SK-N-SH (cell line): ENCODE data around the gene SCNN1B. TPM values are rescaled to one million over a fixed set of nuclear protein-coding genes. Genes with fewer than 3 reads are reported as not detected.

Experiments used
- CTCF ChIA-PET: fragments of 300-600, 350-600 bp; formaldehyde crosslinking; extraction: SDS; loops from one replicate; lab custom pipeline; 2021; lab: Yijun Ruan, JAX
- POLR2A ChIA-PET: fragments of 350-600 bp; sonication (Branson Sonifier 250); formaldehyde crosslinking; extraction: SDS; loops from one replicate; lab custom pipeline; 2020; ENCODE audit warnings: antibody characterized with exemption, inconsistent platforms; lab: Yijun Ruan, JAX
- DNase-seq: peaks from one replicate; pipeline ENCODE4 v3.0.0; 2012
- H2AFZ ChIP-seq: fragments of 200-600 bp; sonication (generic); 2 replicates; pipeline ENCODE4 v1.8.1; 2016; ENCODE audit warnings: antibody characterized with exemption, mild to moderate bottlenecking, low read depth
- H3F3A ChIP-seq: fragments of 200-600 bp; sonication (generic); replicated peaks from 2 replicates; pipeline ENCODE3; 2016; ENCODE audit warnings: antibody characterized with exemption, mild to moderate bottlenecking; ENCODE audit not compliant: insufficient read depth
- H3K27ac ChIP-seq, 2 experiments: fragments of 200-500 bp in 1 of 2; fragments of 200-600 bp in 1 of 2; sonication (Bioruptor generic) in 1 of 2; sonication (generic), shearing (Covaris generic) in 1 of 2; 2 replicates each; pipeline versions ENCODE4 v1.5.1 to v1.6.1; 2014 to 2016; ENCODE audit warnings: low read depth in 2 of 2, inconsistent platforms in 1 of 2, low read length in 1 of 2, mild to moderate bottlenecking in 1 of 2, mixed read lengths in 1 of 2
- H3K27me3 ChIP-seq: fragments of 200-600 bp; sonication (generic), shearing (Covaris generic); 2 replicates; pipeline ENCODE4 v1.6.1; 2016; ENCODE audit warnings: mixed run types; ENCODE audit not compliant: insufficient read depth
- H3K36me3 ChIP-seq, 2 experiments: fragments of 200-500 bp in 1 of 2; fragments of 200-600 bp in 1 of 2; sonication (Bioruptor generic) in 1 of 2; sonication (generic) in 1 of 2; replicated peaks in 1 of 2; 2 replicates each; pipeline versions ENCODE3 to v1.5.1; 2014 to 2016; ENCODE audit warnings: low read length in 1 of 2, mild to moderate bottlenecking in 1 of 2; ENCODE audit not compliant: insufficient read depth in 2 of 2, control insufficient read depth in 1 of 2
- H3K4me1 ChIP-seq, 2 experiments: fragments of 200-500 bp in 1 of 2; fragments of 200-600 bp in 1 of 2; sonication (Bioruptor generic) in 1 of 2; sonication (generic), shearing (Covaris generic) in 1 of 2; 2 replicates each; pipeline versions ENCODE4 v1.5.1 to v1.6.1; 2014 to 2016; ENCODE audit warnings: low read depth in 1 of 2, low read length in 1 of 2, mixed run types in 1 of 2; ENCODE audit not compliant: insufficient read depth in 2 of 2, control insufficient read depth in 1 of 2
- H3K4me2 ChIP-seq: fragments of 200-600 bp; sonication (generic), shearing (Covaris generic); 2 replicates; pipeline ENCODE4 v1.6.1; 2017; ENCODE audit warnings: mixed run types
- H3K4me3 ChIP-seq, 2 experiments: fragments of 200-500 bp in 1 of 2; fragments of 200-600 bp in 1 of 2; sonication (Bioruptor generic) in 1 of 2; sonication (generic), shearing (Covaris generic) in 1 of 2; 2 replicates each; pipeline versions ENCODE4 v1.5.1 to v1.8.1; 2014 to 2016; ENCODE audit warnings: low read depth in 2 of 2, inconsistent platforms in 1 of 2, low read length in 1 of 2, mild to moderate bottlenecking in 1 of 2, mixed read lengths in 1 of 2, moderate library complexity in 1 of 2
- H3K79me2 ChIP-seq: fragments of 200-600 bp; sonication (generic); 2 replicates; pipeline ENCODE4 v1.8.1; 2017; ENCODE audit warnings: mild to moderate bottlenecking; ENCODE audit not compliant: insufficient read depth
- H3K9ac ChIP-seq: fragments of 200-600 bp; sonication (generic); 2 replicates; pipeline ENCODE4 v1.6.1; 2017; ENCODE audit warnings: mixed run types
- H3K9me2 ChIP-seq: fragments of 200-600 bp; sonication (generic); 2 replicates; pipeline ENCODE4 v1.6.1; 2017; ENCODE audit warnings: mixed run types
- H3K9me3 ChIP-seq: fragments of 200-600 bp; sonication (generic); 2 replicates; pipeline ENCODE4 v1.6.1; 2017; ENCODE audit warnings: mixed run types, mild to moderate bottlenecking, moderate library complexity
- H4K20me1 ChIP-seq: fragments of 200-600 bp; sonication (generic); 2 replicates; pipeline ENCODE4 v1.6.1; 2017; ENCODE audit warnings: mild to moderate bottlenecking, mixed run types; ENCODE audit not compliant: insufficient read depth
- EP300 ChIP-seq, 2 experiments: IDR thresholded peaks; 2 replicates each; pipeline versions ENCODE4 v1.4.0 to v1.6.1; 2012; ENCODE audit warnings: borderline replicate concordance in 1 of 2, low read depth in 1 of 2, low read length in 1 of 2
- FOXJ3 ChIP-seq: sonication (generic); formaldehyde crosslinking; IDR thresholded peaks from 2 replicates; pipeline ENCODE4 v1.5.1; 2020; ENCODE audit warnings: mild to moderate bottlenecking, missing genetic modification reagents
- GABPA ChIP-seq: IDR thresholded peaks from 2 replicates; pipeline ENCODE4 v1.4.0; 2012; ENCODE audit warnings: low read depth, mild to moderate bottlenecking
- GATA2 ChIP-seq: sonication (generic); formaldehyde crosslinking; IDR thresholded peaks from 2 replicates; pipeline ENCODE4 v1.5.0; 2020; ENCODE audit warnings: mild to moderate bottlenecking, missing genetic modification reagents
- MXI1 ChIP-seq: IDR thresholded peaks from 2 replicates; pipeline ENCODE4 v1.6.1; 2012; ENCODE audit warnings: mild to moderate bottlenecking, low read depth, low read length, improper control_type of control experiment
- NFIC ChIP-seq: IDR thresholded peaks from 2 replicates; pipeline ENCODE4 v1.4.0; 2012; ENCODE audit warnings: borderline replicate concordance
- NRF1 ChIP-seq: IDR thresholded peaks from 2 replicates; pipeline ENCODE4 v1.6.1; 2012; ENCODE audit warnings: low read depth, mild to moderate bottlenecking, low read length
- POLR2AphosphoS5 ChIP-seq: IDR thresholded peaks from 2 replicates; pipeline ENCODE4 v1.6.1; 2012; ENCODE audit warnings: low read depth, low read length
- RAD21 ChIP-seq: IDR thresholded peaks from 2 replicates; pipeline ENCODE4 v1.6.1; 2012; ENCODE audit warnings: mild to moderate bottlenecking, low read length
- RCOR1 ChIP-seq: fragments of 150-350 bp; IDR thresholded peaks from 2 replicates; pipeline ENCODE4 v1.6.1; 2017; ENCODE audit warnings: antibody characterized with exemption, low read length
- RFX5 ChIP-seq: IDR thresholded peaks from 2 replicates; pipeline ENCODE4 v1.6.1; 2012; ENCODE audit warnings: mild to moderate bottlenecking, improper control_type of control experiment, low read length
- RXRA ChIP-seq: IDR thresholded peaks from 2 replicates; pipeline ENCODE4 v1.4.0; 2012; ENCODE audit warnings: low read depth, mild to moderate bottlenecking, borderline replicate concordance
- SIN3A ChIP-seq: IDR thresholded peaks from 2 replicates; pipeline ENCODE4 v1.6.1; 2012; ENCODE audit warnings: low read depth, mild to moderate bottlenecking, low read length, moderate library complexity, borderline replicate concordance
- SMC3 ChIP-seq: IDR thresholded peaks from 2 replicates; pipeline ENCODE4 v1.6.1; 2012; ENCODE audit warnings: low read depth, low read length, improper control_type of control experiment
- WGBS: methylation state at CpG from one replicate; pipeline ENCODE4 v1.1.6; 2017; ENCODE audit warnings: low lambda C conversion rate; 5-methylcytosine and 5-hydroxymethylcytosine counted together
- polyA plus RNA-seq, 3 experiments: library from polyadenylated mRNA; depleted of rRNA; stranded (reverse); fragments of >200 nt; gene quantifications; 2 replicates each; pipeline ENCODE4 v1.2.3, GENCODE V29; 2012
- TF ChIP-seq, protein P1 (sequence below): IDR thresholded peaks from 2 replicates; pipeline ENCODE4 v1.4.0; 2012; ENCODE audit warnings: low read depth, borderline replicate concordance
- TF ChIP-seq, protein P2 (sequence below): fragments of 150-350 bp; IDR thresholded peaks from 2 replicates; pipeline ENCODE4 v1.6.1; 2016; ENCODE audit warnings: mild to moderate bottlenecking, low read depth, low read length
- TF ChIP-seq, protein P3 (sequence below): IDR thresholded peaks from 2 replicates; pipeline ENCODE4 v1.4.0; 2012; ENCODE audit warnings: low read depth
- TF ChIP-seq, protein P4 (sequence below): IDR thresholded peaks from 2 replicates; pipeline ENCODE4 v1.4.0; 2012; ENCODE audit warnings: low read depth, borderline replicate concordance
- TF ChIP-seq, protein P5 (sequence below): fragments of 150-350 bp; IDR thresholded peaks from 2 replicates; pipeline ENCODE4 v1.6.1; 2017; ENCODE audit warnings: antibody characterized with exemption, low read length, low read depth, borderline replicate concordance
- TF ChIP-seq, protein P6 (sequence below): IDR thresholded peaks from 2 replicates; pipeline ENCODE4 v1.6.1; 2012; ENCODE audit warnings: mild to moderate bottlenecking, low read depth, low read length, moderate library complexity

The SCNN1B gene
- polyA plus RNA-seq, 1 of the 3 experiments (the other 2 are of a cell fraction) = not detected

DNA sequence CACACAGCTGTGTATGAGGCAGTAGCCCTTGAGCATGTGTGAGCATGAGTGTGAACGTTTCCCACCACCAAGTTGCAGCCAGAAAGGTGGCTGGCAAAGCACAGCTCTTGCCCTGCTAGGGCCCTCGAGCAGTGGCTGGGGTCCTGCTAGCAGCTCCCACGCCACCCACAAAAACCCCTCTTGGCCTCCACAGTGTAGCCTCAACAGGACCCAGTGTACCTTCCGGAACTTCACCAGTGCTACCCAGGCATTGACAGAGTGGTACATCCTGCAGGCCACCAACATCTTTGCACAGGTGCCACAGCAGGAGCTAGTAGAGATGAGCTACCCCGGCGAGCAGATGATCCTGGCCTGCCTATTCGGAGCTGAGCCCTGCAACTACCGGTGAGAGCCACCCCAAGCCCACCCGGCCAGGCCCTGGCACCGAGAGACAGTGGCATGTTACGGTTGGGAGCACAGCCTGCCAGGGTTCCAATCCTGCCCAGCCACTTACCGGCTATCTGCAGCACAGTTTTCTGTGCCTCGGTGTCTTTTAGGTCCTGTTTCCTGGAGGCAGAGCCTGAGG lies 53.1 kb downstream of the SCNN1B start (continued):
- TF ChIP-seq, protein P1, sequence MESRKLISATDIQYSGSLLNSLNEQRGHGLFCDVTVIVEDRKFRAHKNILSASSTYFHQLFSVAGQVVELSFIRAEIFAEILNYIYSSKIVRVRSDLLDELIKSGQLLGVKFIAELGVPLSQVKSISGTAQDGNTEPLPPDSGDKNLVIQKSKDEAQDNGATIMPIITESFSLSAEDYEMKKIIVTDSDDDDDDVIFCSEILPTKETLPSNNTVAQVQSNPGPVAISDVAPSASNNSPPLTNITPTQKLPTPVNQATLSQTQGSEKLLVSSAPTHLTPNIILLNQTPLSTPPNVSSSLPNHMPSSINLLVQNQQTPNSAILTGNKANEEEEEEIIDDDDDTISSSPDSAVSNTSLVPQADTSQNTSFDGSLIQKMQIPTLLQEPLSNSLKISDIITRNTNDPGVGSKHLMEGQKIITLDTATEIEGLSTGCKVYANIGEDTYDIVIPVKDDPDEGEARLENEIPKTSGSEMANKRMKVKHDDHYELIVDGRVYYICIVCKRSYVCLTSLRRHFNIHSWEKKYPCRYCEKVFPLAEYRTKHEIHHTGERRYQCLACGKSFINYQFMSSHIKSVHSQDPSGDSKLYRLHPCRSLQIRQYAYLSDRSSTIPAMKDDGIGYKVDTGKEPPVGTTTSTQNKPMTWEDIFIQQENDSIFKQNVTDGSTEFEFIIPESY = no peak
- TF ChIP-seq, protein P2, sequence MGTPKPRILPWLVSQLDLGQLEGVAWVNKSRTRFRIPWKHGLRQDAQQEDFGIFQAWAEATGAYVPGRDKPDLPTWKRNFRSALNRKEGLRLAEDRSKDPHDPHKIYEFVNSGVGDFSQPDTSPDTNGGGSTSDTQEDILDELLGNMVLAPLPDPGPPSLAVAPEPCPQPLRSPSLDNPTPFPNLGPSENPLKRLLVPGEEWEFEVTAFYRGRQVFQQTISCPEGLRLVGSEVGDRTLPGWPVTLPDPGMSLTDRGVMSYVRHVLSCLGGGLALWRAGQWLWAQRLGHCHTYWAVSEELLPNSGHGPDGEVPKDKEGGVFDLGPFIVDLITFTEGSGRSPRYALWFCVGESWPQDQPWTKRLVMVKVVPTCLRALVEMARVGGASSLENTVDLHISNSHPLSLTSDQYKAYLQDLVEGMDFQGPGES = no peak

DNA sequence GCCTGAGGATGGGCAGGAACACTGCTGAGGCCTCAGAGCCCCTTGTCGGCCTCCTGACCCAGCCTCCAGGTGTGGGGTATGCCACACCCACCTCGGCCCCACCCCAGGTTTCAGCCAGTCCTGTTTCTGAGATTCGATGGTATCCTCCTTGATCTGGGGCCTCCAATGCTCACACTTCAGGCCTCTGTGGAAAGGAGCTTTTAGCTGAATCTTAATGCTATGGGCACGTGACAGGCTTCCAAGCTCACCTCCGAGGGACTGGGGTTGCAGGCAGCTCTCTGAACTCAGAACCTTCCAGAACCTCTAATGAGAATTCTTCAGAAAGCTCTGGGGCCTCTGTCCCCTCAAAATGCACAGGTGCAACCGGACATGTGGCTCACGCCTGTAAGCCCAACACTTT lies 54.8 kb downstream of the SCNN1B start:
- ChIA-PET CTCF (interaction anchor here (1.2 to 1.5 kb wide), 2 partner anchors 76 to 174 kb away, joined by 3 to 4 read pairs; partner anchors contain the start of gene SCNN1G), POLR2A (no interaction called here)
- H3K79me2 ChIP-seq = no peaks in the 10 kb centered on the region
- 36% methylated on average over 4 of the region's 7 CpGs for WGBS
- no peak for DNase-seq
- H3K9me2 ChIP-seq = no peaks in the 10 kb centered on the region
- no peaks in the 10 kb centered on the region for H3K9me3 ChIP-seq
- no peak overlapping the region for H2AFZ ChIP-seq
- no peak overlapping the region for H3K4me2 ChIP-seq
- H3K27me3 ChIP-seq = no peaks in the 10 kb centered on the region
- no peak overlapping the region for H3K27ac ChIP-seq
- no peaks in the 10 kb centered on the region for H3K4me1 ChIP-seq
- no peak overlapping the region for H3K9ac ChIP-seq
- no peak overlapping the region for H3K4me3 ChIP-seq
- no peak for TF ChIP-seq GATA2
- TF ChIP-seq RXRA = no peak
- TF ChIP-seq, protein P3, sequence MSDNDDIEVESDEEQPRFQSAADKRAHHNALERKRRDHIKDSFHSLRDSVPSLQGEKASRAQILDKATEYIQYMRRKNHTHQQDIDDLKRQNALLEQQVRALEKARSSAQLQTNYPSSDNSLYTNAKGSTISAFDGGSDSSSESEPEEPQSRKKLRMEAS = no peak
- TF ChIP-seq, protein P2 = no peak
- TF ChIP-seq RCOR1 = no peak
- TF ChIP-seq EP300 (IDR thresholded peaks at IDR 0.05; ENCODE audit: borderline replicate concordance in 1 of 2, low read depth in 1 of 2, low read length in 1 of 2) = no peak
- no peak for TF ChIP-seq MXI1
- no peak for TF ChIP-seq RFX5
- TF ChIP-seq POLR2AphosphoS5 = no peak
- TF ChIP-seq, protein P4, sequence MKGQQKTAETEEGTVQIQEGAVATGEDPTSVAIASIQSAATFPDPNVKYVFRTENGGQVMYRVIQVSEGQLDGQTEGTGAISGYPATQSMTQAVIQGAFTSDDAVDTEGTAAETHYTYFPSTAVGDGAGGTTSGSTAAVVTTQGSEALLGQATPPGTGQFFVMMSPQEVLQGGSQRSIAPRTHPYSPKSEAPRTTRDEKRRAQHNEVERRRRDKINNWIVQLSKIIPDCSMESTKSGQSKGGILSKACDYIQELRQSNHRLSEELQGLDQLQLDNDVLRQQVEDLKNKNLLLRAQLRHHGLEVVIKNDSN = no peak
- no peak for TF ChIP-seq FOXJ3 (CRISPR knock-in tag)
- no peak for TF ChIP-seq NFIC
- TF ChIP-seq, protein P5, sequence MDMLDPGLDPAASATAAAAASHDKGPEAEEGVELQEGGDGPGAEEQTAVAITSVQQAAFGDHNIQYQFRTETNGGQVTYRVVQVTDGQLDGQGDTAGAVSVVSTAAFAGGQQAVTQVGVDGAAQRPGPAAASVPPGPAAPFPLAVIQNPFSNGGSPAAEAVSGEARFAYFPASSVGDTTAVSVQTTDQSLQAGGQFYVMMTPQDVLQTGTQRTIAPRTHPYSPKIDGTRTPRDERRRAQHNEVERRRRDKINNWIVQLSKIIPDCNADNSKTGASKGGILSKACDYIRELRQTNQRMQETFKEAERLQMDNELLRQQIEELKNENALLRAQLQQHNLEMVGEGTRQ = no peak
- TF ChIP-seq RAD21 = no peak
- TF ChIP-seq, protein P6, sequence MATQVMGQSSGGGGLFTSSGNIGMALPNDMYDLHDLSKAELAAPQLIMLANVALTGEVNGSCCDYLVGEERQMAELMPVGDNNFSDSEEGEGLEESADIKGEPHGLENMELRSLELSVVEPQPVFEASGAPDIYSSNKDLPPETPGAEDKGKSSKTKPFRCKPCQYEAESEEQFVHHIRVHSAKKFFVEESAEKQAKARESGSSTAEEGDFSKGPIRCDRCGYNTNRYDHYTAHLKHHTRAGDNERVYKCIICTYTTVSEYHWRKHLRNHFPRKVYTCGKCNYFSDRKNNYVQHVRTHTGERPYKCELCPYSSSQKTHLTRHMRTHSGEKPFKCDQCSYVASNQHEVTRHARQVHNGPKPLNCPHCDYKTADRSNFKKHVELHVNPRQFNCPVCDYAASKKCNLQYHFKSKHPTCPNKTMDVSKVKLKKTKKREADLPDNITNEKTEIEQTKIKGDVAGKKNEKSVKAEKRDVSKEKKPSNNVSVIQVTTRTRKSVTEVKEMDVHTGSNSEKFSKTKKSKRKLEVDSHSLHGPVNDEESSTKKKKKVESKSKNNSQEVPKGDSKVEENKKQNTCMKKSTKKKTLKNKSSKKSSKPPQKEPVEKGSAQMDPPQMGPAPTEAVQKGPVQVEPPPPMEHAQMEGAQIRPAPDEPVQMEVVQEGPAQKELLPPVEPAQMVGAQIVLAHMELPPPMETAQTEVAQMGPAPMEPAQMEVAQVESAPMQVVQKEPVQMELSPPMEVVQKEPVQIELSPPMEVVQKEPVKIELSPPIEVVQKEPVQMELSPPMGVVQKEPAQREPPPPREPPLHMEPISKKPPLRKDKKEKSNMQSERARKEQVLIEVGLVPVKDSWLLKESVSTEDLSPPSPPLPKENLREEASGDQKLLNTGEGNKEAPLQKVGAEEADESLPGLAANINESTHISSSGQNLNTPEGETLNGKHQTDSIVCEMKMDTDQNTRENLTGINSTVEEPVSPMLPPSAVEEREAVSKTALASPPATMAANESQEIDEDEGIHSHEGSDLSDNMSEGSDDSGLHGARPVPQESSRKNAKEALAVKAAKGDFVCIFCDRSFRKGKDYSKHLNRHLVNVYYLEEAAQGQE = no peak
- TF ChIP-seq SIN3A = no peak
- TF ChIP-seq GABPA = no peak
- no peak for TF ChIP-seq SMC3
- TF ChIP-seq NRF1 = no peak
- no peaks in the 10 kb centered on the region for H3F3A ChIP-seq
- H4K20me1 ChIP-seq = no peaks in the 10 kb centered on the region
- no peaks in the 10 kb centered on the region for H3K36me3 ChIP-seq
